NCI-H1417 treated with DMSO at 0.1 percent for 48 hours (cell line): ENCODE data around the gene TVP23B.
A peak's percentile ranks its signal among the peaks of the same experiment; 100 is the strongest.
"Not testable (repeated sequence)": the region's sequence is repeated elsewhere in the genome, so short reads cannot be mapped to it uniquely, and the experiment has no call there.

Source experiments
- DNase-seq: peaks from one replicate; lab custom pipeline; 2025; lab: John Stamatoyannopoulos, UW

Gene TVP23B

GRCh38 chr17:18791402-18791801 lies 10.4 kb downstream of the TVP23B start:
- not testable (repeated sequence) for DNase-seq

DNA sequence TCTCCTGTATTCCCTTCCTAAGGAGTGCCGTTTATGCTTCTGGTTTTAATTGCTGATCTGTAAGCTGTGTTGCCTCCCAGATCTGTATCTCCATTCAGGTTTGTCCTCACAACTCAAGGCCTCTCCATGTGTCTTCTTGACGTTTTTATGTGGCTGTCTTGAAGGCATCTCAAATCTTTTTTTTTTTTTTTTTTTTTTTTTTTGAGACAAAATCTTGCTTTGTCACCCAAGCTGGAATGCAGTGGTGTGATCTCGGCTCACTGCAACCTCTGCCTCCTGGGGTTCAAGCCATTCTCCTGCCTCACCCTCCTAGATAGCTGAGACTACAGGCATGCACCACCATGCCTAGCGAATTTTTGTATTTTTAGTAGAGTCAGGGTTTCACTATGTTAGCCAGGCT lies 13.9 kb downstream of the TVP23B start:
- DNase-seq = not testable (repeated sequence)

GRCh38 chr17:18796887-18797286 lies 15.9 kb downstream of the TVP23B start:
- DNase-seq = not testable (repeated sequence)

- not testable (repeated sequence) for DNase-seq
These were observed 22.7 kb downstream of the TVP23B start for GRCh38 chr17:18803458-18804245.

DNA sequence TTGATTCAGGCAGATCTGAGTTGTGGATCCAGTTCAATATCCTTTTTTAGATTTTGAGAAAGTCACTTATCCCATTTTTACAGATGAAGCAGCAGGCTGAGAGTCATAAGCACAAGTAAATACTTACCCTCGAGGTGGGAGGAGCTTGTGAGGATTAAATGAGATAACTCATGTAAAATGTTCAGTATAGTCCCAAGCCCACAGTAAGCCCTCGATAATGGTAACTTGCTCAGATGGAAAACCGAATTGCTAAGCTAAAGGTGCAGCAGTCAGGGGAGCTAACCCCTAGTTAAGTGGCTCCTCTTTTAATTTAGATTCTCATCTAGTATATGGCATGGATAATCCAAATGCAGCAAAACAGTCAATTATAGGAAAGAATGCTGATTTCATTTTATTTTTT lies 34.9 kb downstream of the TVP23B start:
- DNase-seq = not testable (repeated sequence)

DNA sequence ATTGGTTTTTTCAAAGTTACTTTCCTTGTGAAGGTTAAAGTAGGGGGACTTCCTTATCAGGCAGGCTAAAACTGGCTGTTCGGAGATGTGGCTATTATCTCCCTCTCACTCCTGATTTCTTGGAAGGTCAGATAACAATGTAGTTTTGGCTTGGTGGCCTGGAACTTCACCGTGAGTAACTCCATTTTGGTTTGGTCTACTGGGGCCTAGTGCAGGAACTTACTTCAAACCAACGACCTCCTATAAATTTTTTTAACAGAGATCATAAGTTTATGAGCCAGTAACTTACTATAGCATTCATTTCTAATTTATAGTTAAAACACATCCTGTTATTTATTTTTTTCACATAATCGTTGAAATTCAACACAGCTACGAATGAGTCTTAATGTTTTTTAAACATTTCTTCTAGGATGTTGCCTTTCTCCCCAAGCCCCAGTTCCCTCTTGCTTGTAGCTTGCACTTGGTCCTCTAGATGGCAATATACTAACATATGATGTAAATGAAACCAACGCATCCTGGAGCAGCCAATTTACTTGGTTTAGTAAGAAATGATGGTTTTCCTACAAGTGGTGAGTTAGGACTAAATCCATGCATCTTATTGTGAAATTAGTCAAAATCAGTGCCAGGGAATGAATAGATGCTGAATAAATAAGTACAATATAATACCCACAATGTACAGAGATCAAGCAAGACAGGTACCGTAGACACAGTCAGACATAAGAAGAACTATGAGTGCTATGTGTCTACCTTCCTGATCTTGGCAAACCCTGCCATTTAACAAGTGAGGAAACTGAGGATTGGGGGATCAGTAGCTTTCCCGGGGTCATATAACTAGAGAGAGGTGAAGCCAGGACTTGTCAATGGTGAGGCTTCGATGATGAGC lies 35.7 kb downstream of the TVP23B start:
- DNase-seq = peak; percentile 10

DNA sequence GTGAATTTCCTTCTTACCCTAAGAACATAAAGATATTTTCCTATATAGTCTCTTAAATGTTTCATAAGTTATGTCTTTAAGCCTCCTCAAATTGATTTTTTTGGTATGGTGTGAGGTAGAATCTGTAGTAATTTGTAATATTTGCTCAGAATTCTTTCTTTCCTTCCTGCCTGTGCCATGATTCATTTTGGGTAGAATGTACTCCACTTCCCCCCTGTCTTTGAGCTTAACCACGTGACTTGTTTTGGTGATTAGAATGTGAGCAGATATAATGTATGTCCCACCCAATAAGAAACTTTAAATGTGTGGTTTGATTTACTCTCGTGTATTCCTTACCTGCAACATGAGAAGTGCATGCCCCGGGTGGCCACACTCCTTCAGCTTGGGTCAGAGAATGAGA lies 40.4 kb downstream of the TVP23B start:
- not testable (repeated sequence) for DNase-seq

GRCh38 chr17:18827613-18828012 lies 46.6 kb downstream of the TVP23B start:
- DNase-seq = not testable (repeated sequence)

- DNase-seq = no peak
These were observed 67.5 kb downstream of the TVP23B start for GRCh38 chr17:18848501-18848900.

DNA sequence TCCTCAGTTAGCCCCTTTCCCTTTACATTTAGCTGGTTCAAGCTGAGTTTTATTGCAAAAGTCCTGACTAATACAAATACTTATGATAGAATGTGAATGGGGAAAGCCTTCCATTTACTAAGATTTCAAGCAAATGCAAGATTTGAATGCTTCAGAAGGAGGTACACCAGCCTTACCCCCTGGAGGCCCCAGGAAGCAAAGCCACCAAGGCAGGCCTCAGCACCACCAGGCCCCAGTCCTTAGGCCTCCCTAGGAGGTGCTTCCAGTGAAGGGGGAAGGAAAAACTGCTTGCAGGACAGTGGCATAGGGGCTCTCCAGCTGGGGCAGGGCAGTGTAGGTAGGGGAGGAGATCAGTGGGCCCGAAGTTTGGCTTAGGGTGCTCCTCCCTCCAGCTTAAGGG lies 69.7 kb downstream of the TVP23B start:
- DNase-seq = no peak

DNA sequence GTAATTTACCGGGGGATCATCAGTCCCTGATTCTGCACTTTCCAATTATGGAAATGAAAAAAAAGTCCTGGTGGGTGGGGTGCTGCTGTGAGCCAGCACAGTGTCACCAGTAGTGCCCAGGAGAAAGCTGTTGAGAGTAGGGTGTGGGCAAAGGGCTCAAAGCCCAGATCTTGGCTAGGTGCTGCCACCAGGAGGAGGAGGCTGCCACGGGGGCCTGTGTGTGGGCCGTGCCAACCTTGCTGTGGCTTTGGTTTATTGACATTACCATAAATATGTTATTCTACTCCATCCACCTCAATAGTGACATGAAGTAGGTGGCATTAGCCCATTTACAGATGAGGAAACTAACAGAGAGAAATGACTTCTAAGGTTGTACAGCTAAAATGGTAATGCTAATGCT lies 70.2 kb downstream of the TVP23B start:
- no peak for DNase-seq

GRCh38 chr17:18854956-18855355 lies 74.0 kb downstream of the TVP23B start:
- DNase-seq = no peak

DNA sequence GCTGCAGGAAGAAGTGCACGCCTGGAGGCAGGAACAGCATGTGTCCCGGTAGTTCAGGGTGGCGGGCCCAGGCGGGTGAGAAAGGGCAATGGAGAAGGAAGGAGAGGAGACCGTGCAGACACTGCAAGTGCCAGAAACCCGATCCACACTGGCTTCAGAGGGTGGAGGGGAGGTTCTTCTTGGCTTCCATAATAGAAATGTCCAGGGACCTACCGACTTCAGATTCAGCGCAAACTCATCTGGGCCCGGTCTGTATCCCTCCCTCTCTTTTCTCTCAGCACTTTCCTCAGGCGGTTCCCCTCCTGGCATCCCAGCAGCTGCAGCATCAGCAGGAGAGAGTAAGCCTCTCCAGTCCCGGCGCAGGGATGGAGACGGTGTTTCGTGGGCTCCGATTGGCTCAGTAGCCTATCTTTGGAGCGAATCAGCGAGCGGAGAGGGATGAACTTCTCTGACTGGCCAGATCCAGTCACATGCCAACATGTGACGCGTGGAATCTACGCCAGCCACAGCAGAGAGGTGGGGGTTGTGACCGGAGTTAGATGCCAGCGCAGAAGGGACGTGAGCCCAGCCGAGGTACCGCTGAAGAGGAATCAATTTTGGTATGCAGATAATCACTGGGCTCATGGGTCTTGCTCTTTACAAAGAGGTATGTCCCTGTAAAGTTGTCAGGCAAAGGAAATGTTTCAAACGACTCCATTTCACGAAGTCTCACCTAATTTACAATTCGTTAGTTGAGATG lies 75.0 kb downstream of the TVP23B start:
- peak; percentile 46 for DNase-seq
